ENCODE results near the gene RBM3. TPM values are rescaled to one million over a fixed set of nuclear protein-coding genes. Genes with fewer than 3 reads are reported as not detected.

RBM3 gene
- total RNA-seq, 1 donor from 2014 or later: 264 TPM

- H3K4me3 ChIP-seq (ENCODE audit: insufficient read depth, low read depth, low read length): no peak overlapping the region
- Mint-ChIP-seq H3K4me3 (ENCODE audit: unreplicated experiment) (peak overlapping the region; percentile 93), H3K4me1 (ENCODE audit: low read depth, unreplicated experiment) (peaks cover 8% of the 10 kb centered on the region), H3K27me3 (ENCODE audit: low read depth, unreplicated experiment) (no peaks in the 10 kb centered on the region), H3K9me3 (ENCODE audit: unreplicated experiment) (no peaks in the 10 kb centered on the region), H3K27ac (ENCODE audit: unreplicated experiment) (peak overlapping the region; percentile 53), H3K36me3 (ENCODE audit: low read depth, unreplicated experiment) (no peaks in the 10 kb centered on the region)
- no peak for TF ChIP-seq EZH2 (IDR thresholded peaks at IDR 0.05; ENCODE audit: insufficient read depth, low read length)
- TF ChIP-seq CTCF (IDR thresholded peaks at IDR 0.05; ENCODE audit: insufficient read depth, low read depth, low read length): no peak
- FAIRE-seq: no peak
- peaks cover 6% of the 10 kb centered on the region for H3K4me1 ChIP-seq (ENCODE audit: insufficient read depth, low read length)
- no peaks in the 10 kb centered on the region for H3K36me3 ChIP-seq (ENCODE audit: insufficient read depth, low read length)
- no peaks in the 10 kb centered on the region for H3K9me3 ChIP-seq (ENCODE audit: insufficient read depth, low read depth, low read length)
- peak overlapping the region; percentile 90 for H3K9ac ChIP-seq (ENCODE audit: low read length)
- no peaks in the 10 kb centered on the region for H3K27me3 ChIP-seq (ENCODE audit: insufficient read depth, low read length)
- H3K4me2 ChIP-seq (ENCODE audit: low read length): peak overlapping the region; percentile 86
- H3K79me2 ChIP-seq (ENCODE audit: insufficient read depth, low read length): peaks cover 22% of the 10 kb centered on the region
- H2AFZ ChIP-seq (ENCODE audit: low read depth, low read length): peak overlapping the region; percentile 41
- H4K20me1 ChIP-seq (ENCODE audit: insufficient read depth, low read length): peaks cover 6% of the 10 kb centered on the region
- no peak for DNase-seq (ENCODE audit: low read depth)
- peak overlapping the region; percentile 73 for H3K27ac ChIP-seq (ENCODE audit: low read depth, low read length)
Observed at GRCh38 chrX:48538641-48539344, 35.5 kb upstream of the RBM3 start.

GRCh38 chrX:48539345-48540027 is 34.8 kb upstream of the RBM3 start, which contains the start of gene TBC1D25:
Gene TBC1D25, plus strand, starts transcription at chrX:48539714. Its CDS starts 84 bp downstream, at chrX:48539798.
- H3K79me2 ChIP-seq (ENCODE audit: insufficient read depth, low read length): peaks cover 22% of the 10 kb centered on the region
- H2AFZ ChIP-seq (ENCODE audit: low read depth, low read length): peak within 1 kb of the TSS; percentile 60
- no peaks in the 10 kb centered on the region for H3K27me3 Mint-ChIP-seq (ENCODE audit: low read depth, unreplicated experiment)
- H3K36me3 ChIP-seq (ENCODE audit: insufficient read depth, low read length): no peaks in the 10 kb centered on the region
- H3K9ac ChIP-seq (ENCODE audit: low read length): peak within 1 kb of the TSS; percentile 90
- peak; percentile 37 for FAIRE-seq
- no peaks in the 10 kb centered on the region for H3K9me3 Mint-ChIP-seq (ENCODE audit: unreplicated experiment)
- no peaks in the 10 kb centered on the region for H3K9me3 ChIP-seq (ENCODE audit: insufficient read depth, low read depth, low read length)
- DNase-seq (ENCODE audit: low read depth): peak; percentile 92
- peaks cover 8% of the 10 kb centered on the region for H3K4me1 Mint-ChIP-seq (ENCODE audit: low read depth, unreplicated experiment)
- H3K27me3 ChIP-seq (ENCODE audit: insufficient read depth, low read length): no peaks in the 10 kb centered on the region
- H3K4me3 ChIP-seq (ENCODE audit: insufficient read depth, low read depth, low read length): peak within 1 kb of the TSS; percentile 71
- H4K20me1 ChIP-seq (ENCODE audit: insufficient read depth, low read length): peaks cover 6% of the 10 kb centered on the region
- peak within 1 kb of the TSS; percentile 93 for H3K4me3 Mint-ChIP-seq (ENCODE audit: unreplicated experiment)
- H3K27ac ChIP-seq (ENCODE audit: low read depth, low read length): peak within 1 kb of the TSS; percentile 73
- peaks cover 6% of the 10 kb centered on the region for H3K4me1 ChIP-seq (ENCODE audit: insufficient read depth, low read length)
- peak within 1 kb of the TSS; percentile 87 for H3K27ac Mint-ChIP-seq (ENCODE audit: unreplicated experiment)
- H3K36me3 Mint-ChIP-seq (ENCODE audit: low read depth, unreplicated experiment): no peaks in the 10 kb centered on the region
- TF ChIP-seq EZH2 (IDR thresholded peaks at IDR 0.05; ENCODE audit: insufficient read depth, low read length): no peak
- TF ChIP-seq CTCF (IDR thresholded peaks at IDR 0.05; ENCODE audit: insufficient read depth, low read depth, low read length): no peak
- H3K4me2 ChIP-seq (ENCODE audit: low read length): peak within 1 kb of the TSS; percentile 86
